ENCODE measurements around the gene FCSK. TPM values are rescaled to one million over a fixed set of nuclear protein-coding genes. Genes with fewer than 3 reads are reported as not detected.

FCSK gene
- total and polyA plus RNA-seq, 4 donors: 5.4 to 21.2 (median 12.9) TPM

- Histone ChIP-seq H3K4me3 (ENCODE audit: low read length in 2 of 2) (no peak overlapping the region), H3K9me3 (ENCODE audit: control insufficient read depth, low read length) (no peaks in the 10 kb centered on the region), H3K27ac (ENCODE audit: low read depth in 1 of 2, low read length in 2 of 2) (no peak overlapping the region), H3K27me3 (ENCODE audit: control insufficient read depth in 1 of 2, insufficient read depth in 2 of 2, low read length in 1 of 2) (no peaks in the 10 kb centered on the region), H3K36me3 (ENCODE audit: control insufficient read depth in 1 of 2, insufficient read depth in 2 of 2, low read length in 1 of 2) (no peaks in the 10 kb centered on the region), H3K4me1 (ENCODE audit: control insufficient read depth in 1 of 2, insufficient read depth in 2 of 2, low read length in 2 of 2) (no peaks in the 10 kb centered on the region)
- WGBS, 2 donors: 87 to 89% methylated on average over 13 of the region's 13 CpGs
- DNase-seq: no peak
- intact Hi-C loops (cut with DNase I): no loop called here
- no peak for ATAC-seq (ENCODE audit: low FRiP score)
Observed at GRCh38 chr16:70418274-70418992, 36.0 kb upstream of the FCSK start.

- Histone ChIP-seq H3K9me3 (ENCODE audit: control insufficient read depth, low read length) (no peaks in the 10 kb centered on the region), H3K27me3 (ENCODE audit: control insufficient read depth in 1 of 2, insufficient read depth in 2 of 2, low read length in 1 of 2) (no peaks in the 10 kb centered on the region), H3K27ac (ENCODE audit: low read depth in 1 of 2, low read length in 2 of 2) (no peak overlapping the region), H3K4me3 (ENCODE audit: low read length in 2 of 2) (no peak overlapping the region), H3K36me3 (ENCODE audit: control insufficient read depth in 1 of 2, insufficient read depth in 2 of 2, low read length in 1 of 2) (no peaks in the 10 kb centered on the region), H3K4me1 (ENCODE audit: control insufficient read depth in 1 of 2, insufficient read depth in 2 of 2, low read length in 2 of 2) (no peaks in the 10 kb centered on the region)
- ATAC-seq (ENCODE audit: low FRiP score): no peak
- 77 to 83% methylated on average over 5 of the region's 5 CpGs for WGBS, 2 donors
- intact Hi-C loops (cut with DNase I): no loop called here
- no peak for DNase-seq
Observed at GRCh38 chr16:70418993-70419318, 35.4 kb upstream of the FCSK start.

GRCh38 chr16:70419384-70420327 lies 34.7 kb upstream of the FCSK start:
- no peak for ATAC-seq (ENCODE audit: low FRiP score)
- DNase-seq: no peak
- Histone ChIP-seq H3K9me3 (ENCODE audit: control insufficient read depth, low read length) (no peaks in the 10 kb centered on the region), H3K4me1 (ENCODE audit: control insufficient read depth in 1 of 2, insufficient read depth in 2 of 2, low read length in 2 of 2) (no peaks in the 10 kb centered on the region), H3K36me3 (ENCODE audit: control insufficient read depth in 1 of 2, insufficient read depth in 2 of 2, low read length in 1 of 2) (no peaks in the 10 kb centered on the region), H3K27ac (ENCODE audit: low read depth in 1 of 2, low read length in 2 of 2) (no peak overlapping the region), H3K27me3 (ENCODE audit: control insufficient read depth in 1 of 2, insufficient read depth in 2 of 2, low read length in 1 of 2) (no peaks in the 10 kb centered on the region), H3K4me3 (ENCODE audit: low read length in 2 of 2) (no peak overlapping the region)
- intact Hi-C loops (cut with DNase I): no loop called here
- 80 to 86% methylated on average over 14 of the region's 14 CpGs for WGBS, 2 donors

GRCh38 chr16:70421014-70421413 lies 33.4 kb upstream of the FCSK start:
- no peaks in the 10 kb centered on the region for H3K9me3 ChIP-seq (ENCODE audit: control insufficient read depth, low read length)
- H3K27me3 ChIP-seq (ENCODE audit: control insufficient read depth in 1 of 2, insufficient read depth in 2 of 2, low read length in 1 of 2): no peaks in the 10 kb centered on the region
- intact Hi-C loops (cut with DNase I): no loop called here
- no peak for DNase-seq
- WGBS, 2 donors: 86% methylated on average over 9 of the region's 9 CpGs
- no peak overlapping the region for H3K4me3 ChIP-seq (ENCODE audit: low read length in 2 of 2)
- no peaks in the 10 kb centered on the region for H3K4me1 ChIP-seq (ENCODE audit: control insufficient read depth in 1 of 2, insufficient read depth in 2 of 2, low read length in 2 of 2)
- no peak overlapping the region for H3K27ac ChIP-seq (ENCODE audit: low read depth in 1 of 2, low read length in 2 of 2)
- ATAC-seq (ENCODE audit: low FRiP score): peak; percentile 20
- no peaks in the 10 kb centered on the region for H3K36me3 ChIP-seq (ENCODE audit: control insufficient read depth in 1 of 2, insufficient read depth in 2 of 2, low read length in 1 of 2)

GRCh38 chr16:70421473-70422311 lies 32.7 kb upstream of the FCSK start:
- H3K27ac ChIP-seq (ENCODE audit: low read depth in 1 of 2, low read length in 2 of 2): no peak overlapping the region
- 92 to 93% methylated on average over 11 of the region's 11 CpGs for WGBS, 2 donors
- DNase-seq (no peak), ATAC-seq (ENCODE audit: low FRiP score) (no peak)
- no peak overlapping the region for H3K4me3 ChIP-seq (ENCODE audit: low read length in 2 of 2)
- no peaks in the 10 kb centered on the region for H3K4me1 ChIP-seq (ENCODE audit: control insufficient read depth in 1 of 2, insufficient read depth in 2 of 2, low read length in 2 of 2)
- no peaks in the 10 kb centered on the region for H3K9me3 ChIP-seq (ENCODE audit: control insufficient read depth, low read length)
- no peaks in the 10 kb centered on the region for H3K36me3 ChIP-seq (ENCODE audit: control insufficient read depth in 1 of 2, insufficient read depth in 2 of 2, low read length in 1 of 2)
- intact Hi-C loops (cut with DNase I): no loop called here
- H3K27me3 ChIP-seq (ENCODE audit: control insufficient read depth in 1 of 2, insufficient read depth in 2 of 2, low read length in 1 of 2): no peaks in the 10 kb centered on the region

GRCh38 chr16:70422543-70422942 lies 31.9 kb upstream of the FCSK start:
- no peak for DNase-seq
- Histone ChIP-seq H3K4me1 (ENCODE audit: control insufficient read depth in 1 of 2, insufficient read depth in 2 of 2, low read length in 2 of 2) (no peaks in the 10 kb centered on the region), H3K27me3 (ENCODE audit: control insufficient read depth in 1 of 2, insufficient read depth in 2 of 2, low read length in 1 of 2) (no peaks in the 10 kb centered on the region), H3K9me3 (ENCODE audit: control insufficient read depth, low read length) (no peaks in the 10 kb centered on the region), H3K27ac (ENCODE audit: low read depth in 1 of 2, low read length in 2 of 2) (no peak overlapping the region), H3K36me3 (ENCODE audit: control insufficient read depth in 1 of 2, insufficient read depth in 2 of 2, low read length in 1 of 2) (no peaks in the 10 kb centered on the region), H3K4me3 (ENCODE audit: low read length in 2 of 2) (no peak overlapping the region)
- intact Hi-C loops (cut with DNase I): no loop called here
- ATAC-seq (ENCODE audit: low FRiP score): no peak
- WGBS, 2 donors: 91 to 92% methylated on average over 4 of the region's 4 CpGs

GRCh38 chr16:70427786-70428177 lies 26.6 kb upstream of the FCSK start:
- DNase-seq (no peak), ATAC-seq (ENCODE audit: low FRiP score) (no peak)
- peaks cover 2 to 4% of the 10 kb centered on the region in 2 donors for H3K4me1 ChIP-seq (ENCODE audit: control insufficient read depth in 1 of 2, insufficient read depth in 2 of 2, low read length in 2 of 2)
- intact Hi-C loops (cut with DNase I): no loop called here
- H3K36me3 ChIP-seq (ENCODE audit: control insufficient read depth in 1 of 2, insufficient read depth in 2 of 2, low read length in 1 of 2): no peaks in the 10 kb centered on the region
- WGBS, 2 donors: 39 to 42% methylated on average over 4 of the region's 4 CpGs
- H3K4me3 ChIP-seq (ENCODE audit: low read length in 2 of 2): no peak overlapping the region
- no peak overlapping the region for H3K27ac ChIP-seq (ENCODE audit: low read depth in 1 of 2, low read length in 2 of 2)
- H3K9me3 ChIP-seq (ENCODE audit: control insufficient read depth, low read length): no peaks in the 10 kb centered on the region
- H3K27me3 ChIP-seq (ENCODE audit: control insufficient read depth in 1 of 2, insufficient read depth in 2 of 2, low read length in 1 of 2): no peaks in the 10 kb centered on the region

GRCh38 chr16:70428178-70428998 lies 26.0 kb upstream of the FCSK start:
- intact Hi-C loops (cut with DNase I): no loop called here
- no peak overlapping the region for H3K4me3 ChIP-seq (ENCODE audit: low read length in 2 of 2)
- peak; percentile 96 to 97 for DNase-seq
- no peaks in the 10 kb centered on the region for H3K36me3 ChIP-seq (ENCODE audit: control insufficient read depth in 1 of 2, insufficient read depth in 2 of 2, low read length in 1 of 2)
- H3K27ac ChIP-seq (ENCODE audit: low read depth in 1 of 2, low read length in 2 of 2): peak overlapping the region in 1 of 2 donors; percentile 59
- H3K9me3 ChIP-seq (ENCODE audit: control insufficient read depth, low read length): no peaks in the 10 kb centered on the region
- H3K4me1 ChIP-seq (ENCODE audit: control insufficient read depth in 1 of 2, insufficient read depth in 2 of 2, low read length in 2 of 2): peaks cover 2 to 4% of the 10 kb centered on the region in 2 donors
- ATAC-seq (ENCODE audit: low FRiP score): peak; percentile 88
- WGBS, 2 donors: 9 to 14% methylated on average over 9 of the region's 9 CpGs
- no peaks in the 10 kb centered on the region for H3K27me3 ChIP-seq (ENCODE audit: control insufficient read depth in 1 of 2, insufficient read depth in 2 of 2, low read length in 1 of 2)
